HEK293 (cell line): Measurements from ENCODE around the gene ANKAR.

Experiments
- CTCF ChIA-PET: fragments of 350-600 bp; formaldehyde crosslinking; extraction: SDS; loops from one replicate; lab custom pipeline; 2021; ENCODE audit warnings: antibody characterized with exemption; lab: Yijun Ruan, JAX
- POLR2A ChIA-PET: fragments of 300-600 bp; formaldehyde crosslinking; extraction: SDS; loops from one replicate; lab custom pipeline; 2020; ENCODE audit warnings: antibody characterized with exemption, inconsistent platforms; lab: Yijun Ruan, JAX
- H3K27ac ChIP-seq: fragments of 200-500 bp; sonication (Bioruptor generic); 2 replicates; pipeline ENCODE4 v1.5.1; 2014; ENCODE audit warnings: low read depth, low read length, control low read depth, inconsistent platforms; ENCODE audit errors: extremely low read depth
- H3K36me3 ChIP-seq, 2 experiments: fragments of 200-500 bp in 1 of 2; sonication (Bioruptor generic) in 1 of 2; 1 replicate in 1 of 2; 2 replicates in 1 of 2; pipeline ENCODE4 v1.5.1; 2014 to 2017; ENCODE audit warnings: inconsistent platforms in 2 of 2, low read length in 2 of 2; ENCODE audit not compliant: control insufficient read depth in 2 of 2, insufficient read depth in 1 of 2
- H3K4me1 ChIP-seq: fragments of 200-500 bp; sonication (Bioruptor generic); 2 replicates; pipeline ENCODE4 v1.5.1; 2014; ENCODE audit warnings: mild to moderate bottlenecking, low read length, inconsistent platforms; ENCODE audit not compliant: control insufficient read depth, insufficient read depth
- H3K4me3 ChIP-seq: 2 replicates; pipeline ENCODE4 v1.5.1; 2011; ENCODE audit warnings: low read depth, mild to moderate bottlenecking, control low read depth, low read length, moderate library complexity
- H3K9me3 ChIP-seq: fragments of 200-500 bp; sonication (Bioruptor generic); 2 replicates; pipeline ENCODE4 v1.5.1; 2014; ENCODE audit warnings: low read depth, low read length, inconsistent platforms; ENCODE audit not compliant: control insufficient read depth, insufficient read depth
- ZFP69B ChIP-seq: fragments of 450-650 bp; formaldehyde crosslinking; IDR thresholded peaks from 2 replicates; pipeline ENCODE4 v1.5.1; 2016; ENCODE audit warnings: missing biosample characterization, missing genetic modification characterization
- ZNF174 ChIP-seq: fragments of 450-650 bp; formaldehyde crosslinking; IDR thresholded peaks from 2 replicates; pipeline ENCODE4 v1.5.0; 2017; ENCODE audit warnings: missing biosample characterization, mild to moderate bottlenecking, missing genetic modification characterization
- ZNF184 ChIP-seq: fragments of 450-650 bp; IDR thresholded peaks from 2 replicates; pipeline ENCODE4 v1.5.1; 2018; ENCODE audit warnings: missing biosample characterization, mild to moderate bottlenecking, missing genetic modification characterization
- ZNF416 ChIP-seq: fragments of 450-650 bp; formaldehyde crosslinking; IDR thresholded peaks from 2 replicates; pipeline ENCODE4 v1.5.1; 2016; ENCODE audit warnings: missing biosample characterization, missing genetic modification characterization
- ZNF426 ChIP-seq: fragments of 450-650 bp; formaldehyde crosslinking; IDR thresholded peaks from 2 replicates; pipeline ENCODE4 v1.5.1; 2017; ENCODE audit warnings: missing biosample characterization, missing genetic modification characterization, mild to moderate bottlenecking, inconsistent platforms, moderate library complexity
- ZNF561 ChIP-seq: fragments of 450-650 bp; IDR thresholded peaks from 2 replicates; pipeline ENCODE4 v1.5.1; 2018; ENCODE audit warnings: missing biosample characterization, missing genetic modification characterization, borderline replicate concordance
- ZNF621 ChIP-seq: fragments of 450-650 bp; formaldehyde crosslinking; IDR thresholded peaks from 2 replicates; pipeline ENCODE4 v1.5.1; 2017; ENCODE audit warnings: missing biosample characterization, missing genetic modification characterization
- ZNF654 ChIP-seq: fragments of 450-650 bp; formaldehyde crosslinking; IDR thresholded peaks from 2 replicates; pipeline ENCODE4 v1.5.1; 2016; ENCODE audit warnings: low read depth, missing biosample characterization, missing genetic modification characterization
- ZNF792 ChIP-seq: fragments of 450-650 bp; formaldehyde crosslinking; IDR thresholded peaks from 2 replicates; pipeline ENCODE4 v1.5.1; 2016; ENCODE audit warnings: missing biosample characterization, missing genetic modification characterization
- ZNF830 ChIP-seq: fragments of 450-650 bp; IDR thresholded peaks from 2 replicates; pipeline ENCODE4 v1.5.0; 2018; ENCODE audit warnings: missing biosample characterization, missing genetic modification characterization, low read depth, mild to moderate bottlenecking, moderate library complexity
- TF ChIP-seq, protein P1 (sequence below): fragments of 450-650 bp; formaldehyde crosslinking; conservative IDR thresholded peaks from 2 replicates; pipeline ENCODE4 v1.5.1; 2016; ENCODE audit warnings: low read depth, missing biosample characterization, missing genetic modification characterization
- TF ChIP-seq, protein P2 (sequence below): fragments of 450-650 bp; formaldehyde crosslinking; IDR thresholded peaks from 2 replicates; pipeline ENCODE4 v1.5.1; 2017; ENCODE audit warnings: missing biosample characterization, missing genetic modification characterization
- TF ChIP-seq, protein P3 (sequence below): fragments of 450-650 bp; IDR thresholded peaks from 2 replicates; pipeline ENCODE4 v1.5.1; 2018; ENCODE audit warnings: missing biosample characterization, missing genetic modification characterization
- TF ChIP-seq, protein P4 (sequence below): fragments of 450-650 bp; formaldehyde crosslinking; IDR thresholded peaks from 2 replicates; pipeline ENCODE4 v1.5.1; 2016; ENCODE audit warnings: missing biosample characterization, missing genetic modification characterization, borderline replicate concordance
- TF ChIP-seq, protein P5 (sequence below): fragments of 450-650 bp; formaldehyde crosslinking; IDR thresholded peaks from 2 replicates; pipeline ENCODE4 v1.5.1; 2016; ENCODE audit warnings: missing biosample characterization, missing genetic modification characterization
- TF ChIP-seq, protein P6 (sequence below): fragments of 450-650 bp; formaldehyde crosslinking; IDR thresholded peaks from 2 replicates; pipeline ENCODE4 v1.5.1; 2016; ENCODE audit warnings: missing biosample characterization, missing genetic modification characterization

The ANKAR gene

DNA sequence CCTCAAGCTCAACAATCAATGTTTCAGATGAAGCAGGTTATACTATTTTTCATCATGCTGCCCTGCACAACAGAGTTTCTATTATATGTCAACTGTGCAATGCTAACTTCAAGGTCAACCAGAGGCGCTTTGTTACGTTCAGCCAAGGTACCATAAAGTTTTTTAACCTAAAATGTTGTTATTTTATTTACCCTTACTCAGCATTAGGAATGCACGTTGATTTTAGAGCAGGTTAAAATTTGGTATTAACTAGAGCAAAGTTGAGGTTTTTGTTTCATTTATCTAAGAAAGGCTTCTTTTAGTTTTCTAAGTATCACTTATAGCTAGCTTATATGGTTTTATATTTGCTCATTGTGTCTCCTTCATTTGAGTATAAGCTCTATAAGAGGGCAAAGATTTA lies 21.8 kb downstream of the ANKAR start:
- no peaks in the 10 kb centered on the region for H3K4me1 ChIP-seq
- no peak for TF ChIP-seq ZNF792 (tag by site-specific recombination)
- no peak for TF ChIP-seq ZNF830 (tag by site-specific recombination)
- TF ChIP-seq ZFP69B (tag by site-specific recombination), result no peak
- TF ChIP-seq ZNF426, result no peak
- TF ChIP-seq, protein P1, sequence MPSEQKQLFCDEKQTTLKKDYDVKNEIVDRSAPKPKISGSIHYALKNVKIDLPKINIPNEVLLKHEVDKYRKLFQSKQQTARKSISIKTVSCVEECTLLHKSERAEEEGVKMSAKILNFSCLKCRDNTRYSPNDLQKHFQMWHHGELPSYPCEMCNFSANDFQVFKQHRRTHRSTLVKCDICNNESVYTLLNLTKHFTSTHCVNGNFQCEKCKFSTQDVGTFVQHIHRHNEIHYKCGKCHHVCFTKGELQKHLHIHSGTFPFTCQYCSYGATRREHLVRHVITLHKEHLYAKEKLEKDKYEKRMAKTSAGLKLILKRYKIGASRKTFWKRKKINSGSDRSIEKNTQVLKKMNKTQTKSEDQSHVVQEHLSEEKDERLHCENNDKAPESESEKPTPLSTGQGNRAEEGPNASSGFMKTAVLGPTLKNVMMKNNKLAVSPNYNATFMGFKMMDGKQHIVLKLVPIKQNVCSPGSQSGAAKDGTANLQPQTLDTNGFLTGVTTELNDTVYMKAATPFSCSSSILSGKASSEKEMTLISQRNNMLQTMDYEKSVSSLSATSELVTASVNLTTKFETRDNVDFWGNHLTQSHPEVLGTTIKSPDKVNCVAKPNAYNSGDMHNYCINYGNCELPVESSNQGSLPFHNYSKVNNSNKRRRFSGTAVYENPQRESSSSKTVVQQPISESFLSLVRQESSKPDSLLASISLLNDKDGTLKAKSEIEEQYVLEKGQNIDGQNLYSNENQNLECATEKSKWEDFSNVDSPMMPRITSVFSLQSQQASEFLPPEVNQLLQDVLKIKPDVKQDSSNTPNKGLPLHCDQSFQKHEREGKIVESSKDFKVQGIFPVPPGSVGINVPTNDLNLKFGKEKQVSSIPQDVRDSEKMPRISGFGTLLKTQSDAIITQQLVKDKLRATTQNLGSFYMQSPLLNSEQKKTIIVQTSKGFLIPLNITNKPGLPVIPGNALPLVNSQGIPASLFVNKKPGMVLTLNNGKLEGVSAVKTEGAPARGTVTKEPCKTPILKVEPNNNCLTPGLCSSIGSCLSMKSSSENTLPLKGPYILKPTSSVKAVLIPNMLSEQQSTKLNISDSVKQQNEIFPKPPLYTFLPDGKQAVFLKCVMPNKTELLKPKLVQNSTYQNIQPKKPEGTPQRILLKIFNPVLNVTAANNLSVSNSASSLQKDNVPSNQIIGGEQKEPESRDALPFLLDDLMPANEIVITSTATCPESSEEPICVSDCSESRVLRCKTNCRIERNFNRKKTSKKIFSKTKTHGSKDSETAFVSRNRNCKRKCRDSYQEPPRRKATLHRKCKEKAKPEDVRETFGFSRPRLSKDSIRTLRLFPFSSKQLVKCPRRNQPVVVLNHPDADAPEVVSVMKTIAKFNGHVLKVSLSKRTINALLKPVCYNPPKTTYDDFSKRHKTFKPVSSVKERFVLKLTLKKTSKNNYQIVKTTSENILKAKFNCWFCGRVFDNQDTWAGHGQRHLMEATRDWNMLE (tag by site-specific recombination), result no peak
- TF ChIP-seq ZNF174 (tag by site-specific recombination), result no peak
- no peak for TF ChIP-seq ZNF184 (tag by site-specific recombination)
- TF ChIP-seq, protein P2, sequence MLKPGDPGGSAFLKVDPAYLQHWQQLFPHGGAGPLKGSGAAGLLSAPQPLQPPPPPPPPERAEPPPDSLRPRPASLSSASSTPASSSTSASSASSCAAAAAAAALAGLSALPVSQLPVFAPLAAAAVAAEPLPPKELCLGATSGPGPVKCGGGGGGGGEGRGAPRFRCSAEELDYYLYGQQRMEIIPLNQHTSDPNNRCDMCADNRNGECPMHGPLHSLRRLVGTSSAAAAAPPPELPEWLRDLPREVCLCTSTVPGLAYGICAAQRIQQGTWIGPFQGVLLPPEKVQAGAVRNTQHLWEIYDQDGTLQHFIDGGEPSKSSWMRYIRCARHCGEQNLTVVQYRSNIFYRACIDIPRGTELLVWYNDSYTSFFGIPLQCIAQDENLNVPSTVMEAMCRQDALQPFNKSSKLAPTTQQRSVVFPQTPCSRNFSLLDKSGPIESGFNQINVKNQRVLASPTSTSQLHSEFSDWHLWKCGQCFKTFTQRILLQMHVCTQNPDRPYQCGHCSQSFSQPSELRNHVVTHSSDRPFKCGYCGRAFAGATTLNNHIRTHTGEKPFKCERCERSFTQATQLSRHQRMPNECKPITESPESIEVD (tag by site-specific recombination), result no peak
- no peak for TF ChIP-seq ZNF654
- TF ChIP-seq, all 188 proteins: peak for 0
- no peak overlapping the region for H3K27ac ChIP-seq
- ChIA-PET POLR2A (no interaction called here), CTCF (interaction anchor here (0.6 to 3.7 kb wide), 6 partner anchors 14 to 138 kb away, joined by 3 to 38 read pairs (median 4); partner anchors contain the start of gene ASNSD1)
- H3K36me3 ChIP-seq, result no peaks in the 10 kb centered on the region; a peak in 1 of 3 replicates
- no peak overlapping the region for H3K4me3 ChIP-seq
- H3K9me3 ChIP-seq, result no peaks in the 10 kb centered on the region

DNA sequence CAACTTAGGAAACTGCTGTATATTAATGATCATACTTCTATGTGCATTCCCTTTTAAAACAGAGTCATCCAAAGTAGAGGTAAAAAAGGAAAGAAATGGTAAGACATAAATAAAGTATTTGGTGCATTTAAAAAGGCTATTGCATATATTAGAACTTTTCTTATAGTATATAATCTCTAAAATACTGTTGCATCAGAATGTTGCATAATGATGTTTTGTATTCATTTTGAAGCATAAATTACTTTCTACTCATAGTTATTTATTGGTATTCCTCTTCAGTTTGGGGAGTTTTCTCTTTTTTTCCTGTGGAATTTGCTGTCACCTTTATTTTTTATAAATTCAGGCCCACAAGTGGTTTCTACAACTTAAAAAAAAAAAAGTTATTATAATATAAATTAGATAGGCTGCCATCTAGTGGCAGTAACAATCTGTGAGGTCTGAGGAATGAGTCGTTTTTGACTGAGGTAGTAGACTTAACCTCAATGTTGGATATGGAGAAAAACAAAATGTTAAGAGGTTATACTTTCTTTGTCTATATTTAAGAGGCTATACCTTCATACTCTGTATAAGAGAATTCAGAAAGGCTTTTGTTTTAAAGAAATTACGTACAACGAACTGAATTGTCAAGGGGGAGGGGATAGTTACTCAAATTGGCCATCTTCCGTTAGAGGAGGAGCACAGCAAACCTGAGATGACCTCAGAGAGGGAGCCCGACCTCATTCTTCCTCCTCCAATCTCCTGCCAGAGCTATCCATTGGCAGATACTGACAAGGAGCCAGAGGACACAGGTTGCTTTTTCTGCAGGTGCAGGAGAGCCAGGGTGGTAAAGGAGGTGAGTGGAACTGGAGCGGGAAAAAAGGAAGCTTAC lies 23.8 kb downstream of the ANKAR start:
- Histone ChIP-seq H3K4me3 (no peak overlapping the region), H3K27ac (no peak overlapping the region), H3K4me1 (no peaks in the 10 kb centered on the region), H3K36me3 (no peaks in the 10 kb centered on the region; a peak in 1 of 3 replicates), H3K9me3 (no peaks in the 10 kb centered on the region)
- CTCF ChIA-PET, result interaction anchor here (0.6 to 1.6 kb wide), 13 partner anchors 11 to 462 kb away, joined by 3 to 12 read pairs (median 4); no protein-coding TSS in a partner anchor
- POLR2A ChIA-PET, result no interaction called here
- TF ChIP-seq, protein P3, sequence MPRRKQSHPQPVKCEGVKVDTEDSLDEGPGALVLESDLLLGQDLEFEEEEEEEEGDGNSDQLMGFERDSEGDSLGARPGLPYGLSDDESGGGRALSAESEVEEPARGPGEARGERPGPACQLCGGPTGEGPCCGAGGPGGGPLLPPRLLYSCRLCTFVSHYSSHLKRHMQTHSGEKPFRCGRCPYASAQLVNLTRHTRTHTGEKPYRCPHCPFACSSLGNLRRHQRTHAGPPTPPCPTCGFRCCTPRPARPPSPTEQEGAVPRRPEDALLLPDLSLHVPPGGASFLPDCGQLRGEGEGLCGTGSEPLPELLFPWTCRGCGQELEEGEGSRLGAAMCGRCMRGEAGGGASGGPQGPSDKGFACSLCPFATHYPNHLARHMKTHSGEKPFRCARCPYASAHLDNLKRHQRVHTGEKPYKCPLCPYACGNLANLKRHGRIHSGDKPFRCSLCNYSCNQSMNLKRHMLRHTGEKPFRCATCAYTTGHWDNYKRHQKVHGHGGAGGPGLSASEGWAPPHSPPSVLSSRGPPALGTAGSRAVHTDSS (tag by site-specific recombination), result no peak
- TF ChIP-seq ZNF561 (tag by site-specific recombination), result no peak
- TF ChIP-seq, protein P4, sequence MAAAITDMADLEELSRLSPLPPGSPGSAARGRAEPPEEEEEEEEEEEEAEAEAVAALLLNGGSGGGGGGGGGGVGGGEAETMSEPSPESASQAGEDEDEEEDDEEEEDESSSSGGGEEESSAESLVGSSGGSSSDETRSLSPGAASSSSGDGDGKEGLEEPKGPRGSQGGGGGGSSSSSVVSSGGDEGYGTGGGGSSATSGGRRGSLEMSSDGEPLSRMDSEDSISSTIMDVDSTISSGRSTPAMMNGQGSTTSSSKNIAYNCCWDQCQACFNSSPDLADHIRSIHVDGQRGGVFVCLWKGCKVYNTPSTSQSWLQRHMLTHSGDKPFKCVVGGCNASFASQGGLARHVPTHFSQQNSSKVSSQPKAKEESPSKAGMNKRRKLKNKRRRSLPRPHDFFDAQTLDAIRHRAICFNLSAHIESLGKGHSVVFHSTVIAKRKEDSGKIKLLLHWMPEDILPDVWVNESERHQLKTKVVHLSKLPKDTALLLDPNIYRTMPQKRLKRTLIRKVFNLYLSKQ (tag by site-specific recombination), result no peak
- no peak for TF ChIP-seq ZNF416 (tag by site-specific recombination)
- TF ChIP-seq, protein P5, sequence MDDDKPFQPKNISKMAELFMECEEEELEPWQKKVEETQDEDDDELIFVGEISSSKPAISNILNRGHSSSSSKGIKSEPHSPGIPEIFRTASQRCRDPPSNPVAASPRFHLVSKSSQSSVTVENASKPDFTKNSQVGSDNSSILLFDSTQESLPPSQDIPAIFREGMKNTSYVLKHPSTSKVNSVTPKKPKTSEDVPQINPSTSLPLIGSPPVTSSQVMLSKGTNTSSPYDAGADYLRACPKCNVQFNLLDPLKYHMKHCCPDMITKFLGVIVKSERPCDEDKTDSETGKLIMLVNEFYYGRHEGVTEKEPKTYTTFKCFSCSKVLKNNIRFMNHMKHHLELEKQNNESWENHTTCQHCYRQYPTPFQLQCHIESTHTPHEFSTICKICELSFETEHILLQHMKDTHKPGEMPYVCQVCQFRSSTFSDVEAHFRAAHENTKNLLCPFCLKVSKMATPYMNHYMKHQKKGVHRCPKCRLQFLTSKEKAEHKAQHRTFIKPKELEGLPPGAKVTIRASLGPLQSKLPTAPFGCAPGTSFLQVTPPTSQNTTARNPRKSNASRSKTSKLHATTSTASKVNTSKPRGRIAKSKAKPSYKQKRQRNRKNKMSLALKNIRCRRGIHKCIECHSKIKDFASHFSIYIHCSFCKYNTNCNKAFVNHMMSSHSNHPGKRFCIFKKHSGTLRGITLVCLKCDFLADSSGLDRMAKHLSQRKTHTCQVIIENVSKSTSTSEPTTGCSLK (tag by site-specific recombination), result no peak
- TF ChIP-seq, protein P6, sequence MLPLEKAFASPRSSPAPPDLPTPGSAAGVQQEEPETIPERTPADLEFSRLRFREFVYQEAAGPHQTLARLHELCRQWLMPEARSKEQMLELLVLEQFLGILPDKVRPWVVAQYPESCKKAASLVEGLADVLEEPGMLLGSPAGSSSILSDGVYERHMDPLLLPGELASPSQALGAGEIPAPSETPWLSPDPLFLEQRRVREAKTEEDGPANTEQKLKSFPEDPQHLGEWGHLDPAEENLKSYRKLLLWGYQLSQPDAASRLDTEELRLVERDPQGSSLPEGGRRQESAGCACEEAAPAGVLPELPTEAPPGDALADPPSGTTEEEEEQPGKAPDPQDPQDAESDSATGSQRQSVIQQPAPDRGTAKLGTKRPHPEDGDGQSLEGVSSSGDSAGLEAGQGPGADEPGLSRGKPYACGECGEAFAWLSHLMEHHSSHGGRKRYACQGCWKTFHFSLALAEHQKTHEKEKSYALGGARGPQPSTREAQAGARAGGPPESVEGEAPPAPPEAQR, result no peak
- TF ChIP-seq ZNF621 (tag by site-specific recombination), result no peak
- TF ChIP-seq ZNF654, result peak; percentile 16; the same call in 1 of the 2 replicates
